MG63 (cell line): ENCODE results near the gene CLECL1. TPM values are rescaled to one million over a fixed set of nuclear protein-coding genes. Genes with fewer than 3 reads are reported as not detected.
A peak's percentile ranks its signal among the peaks of the same experiment; 100 is the strongest.
"Not testable (repeated sequence)": the region's sequence is repeated elsewhere in the genome, so short reads cannot be mapped to it uniquely, and the experiment has no call there.

ENCODE experiments used
- DNase-seq: peaks from one replicate; pipeline ENCODE4 v3.0.0-alpha.2; 2020
- H3K27me3 ChIP-seq: fragments of 250-450 bp; sonication (Bioruptor Pico); 2 replicates; pipeline ENCODE4 v1.5.1; 2020; ENCODE audit warnings: mild to moderate bottlenecking, moderate library complexity
- H3K36me3 ChIP-seq: fragments of 250-450 bp; sonication (Bioruptor Pico); 2 replicates; pipeline ENCODE4 v1.5.1; 2020; ENCODE audit warnings: mild to moderate bottlenecking, moderate library complexity
- H3K4me3 ChIP-seq: fragments of 250-450 bp; sonication (Bioruptor Pico); 2 replicates; pipeline ENCODE4 v1.5.1; 2020; ENCODE audit warnings: mild to moderate bottlenecking, moderate library complexity
- H3K9me3 ChIP-seq: fragments of 250-450 bp; sonication (Bioruptor Pico); 2 replicates; pipeline ENCODE4 v1.5.1; 2020; ENCODE audit warnings: mild to moderate bottlenecking, moderate library complexity
- total RNA-seq: library from RNA; depleted of rRNA; stranded (reverse); fragments of >200 nt; shearing (Covaris generic); gene quantifications from 2 replicates; pipeline ENCODE4 v1.2.3, GENCODE V29; 2014; ENCODE audit warnings: low replicate concordance

CLECL1 gene
- total RNA-seq, 1 experiment from 2014 or later: not detected

DNA sequence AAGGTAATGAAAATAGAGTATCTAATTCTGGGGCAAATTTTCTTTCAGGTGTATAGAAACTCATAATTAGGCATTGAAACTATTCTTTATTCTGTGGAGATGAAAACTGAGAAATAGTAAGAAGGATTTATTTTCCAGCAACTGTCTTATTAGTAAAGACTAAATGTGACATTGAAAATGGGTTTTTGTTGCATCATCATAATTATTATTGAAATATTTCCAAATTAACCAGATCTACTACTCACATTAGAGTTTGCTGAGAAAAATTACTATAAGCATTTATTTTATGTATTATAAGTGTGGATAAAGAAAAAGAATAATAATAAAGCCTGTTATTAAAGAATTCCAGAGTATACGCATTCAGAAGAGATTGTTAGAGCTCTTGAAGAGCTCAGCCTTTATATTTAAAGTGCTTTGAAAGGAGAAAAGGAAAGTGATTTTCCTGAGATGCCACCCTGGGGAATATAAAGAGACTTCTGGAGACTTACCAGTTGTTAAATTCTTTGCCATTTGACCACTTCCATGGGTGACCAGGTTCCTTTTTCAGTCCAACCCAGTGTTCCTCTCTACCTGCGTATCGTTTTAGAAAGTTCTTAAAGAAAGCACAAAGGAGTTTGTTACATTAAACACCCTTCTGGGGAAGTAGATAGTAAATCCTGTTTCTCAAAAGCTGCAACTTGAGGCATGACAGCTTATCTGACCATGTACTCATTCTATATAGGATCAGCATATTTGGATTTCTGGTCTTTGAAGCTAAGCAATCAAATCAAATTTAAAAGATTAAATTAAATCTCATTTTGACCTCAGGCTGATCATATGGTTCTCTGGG lies 21.4 kb upstream of the CLECL1 start:
- no peaks in the 10 kb centered on the region for H3K36me3 ChIP-seq
- H3K9me3 ChIP-seq: no peaks in the 10 kb centered on the region
- DNase-seq: no peak
- no peak overlapping the region for H3K4me3 ChIP-seq
- no peaks in the 10 kb centered on the region for H3K27me3 ChIP-seq

DNA sequence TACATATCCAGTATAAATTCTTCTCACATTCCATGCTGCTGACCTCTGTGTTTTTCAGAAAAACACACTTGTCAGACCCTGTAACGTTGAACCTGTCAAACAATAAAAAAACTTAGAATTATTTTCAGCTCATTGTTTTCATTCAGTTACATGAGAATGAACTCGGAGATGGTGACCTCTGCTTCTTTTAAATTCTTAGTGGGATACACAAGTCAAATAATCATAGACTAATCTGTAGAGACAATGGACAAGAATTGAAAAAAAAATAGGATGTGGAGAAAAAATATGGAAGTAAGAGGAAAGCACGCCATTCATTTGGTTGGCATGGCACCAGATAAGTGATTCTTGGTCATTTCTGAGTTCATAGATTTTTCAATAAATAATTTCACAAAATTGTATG lies 20.6 kb upstream of the CLECL1 start:
- Histone ChIP-seq H3K4me3 (no peak overlapping the region), H3K9me3 (no peaks in the 10 kb centered on the region), H3K27me3 (no peaks in the 10 kb centered on the region), H3K36me3 (no peaks in the 10 kb centered on the region)
- no peak for DNase-seq

DNA sequence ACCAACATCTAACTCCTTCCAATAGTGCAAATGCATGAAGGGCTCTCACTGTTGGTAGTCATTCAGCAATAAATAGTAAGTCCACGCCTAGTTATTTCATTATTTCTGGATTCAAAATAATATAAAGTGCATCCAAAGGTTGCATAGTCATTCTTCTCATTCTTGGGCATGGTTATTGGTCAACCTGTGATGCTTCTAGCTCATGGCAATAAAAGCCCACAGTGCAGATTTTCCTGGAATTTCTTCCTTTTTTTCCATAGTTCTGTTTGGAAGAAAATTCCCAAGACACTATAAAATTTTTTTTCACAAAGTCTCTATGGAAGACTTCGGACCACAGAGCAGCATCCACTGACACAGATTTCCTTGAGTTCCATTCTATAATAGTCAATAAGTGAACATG lies 20.2 kb upstream of the CLECL1 start:
- Histone ChIP-seq H3K9me3 (no peaks in the 10 kb centered on the region), H3K36me3 (no peaks in the 10 kb centered on the region), H3K27me3 (no peaks in the 10 kb centered on the region), H3K4me3 (no peak overlapping the region)
- DNase-seq: no peak

DNA sequence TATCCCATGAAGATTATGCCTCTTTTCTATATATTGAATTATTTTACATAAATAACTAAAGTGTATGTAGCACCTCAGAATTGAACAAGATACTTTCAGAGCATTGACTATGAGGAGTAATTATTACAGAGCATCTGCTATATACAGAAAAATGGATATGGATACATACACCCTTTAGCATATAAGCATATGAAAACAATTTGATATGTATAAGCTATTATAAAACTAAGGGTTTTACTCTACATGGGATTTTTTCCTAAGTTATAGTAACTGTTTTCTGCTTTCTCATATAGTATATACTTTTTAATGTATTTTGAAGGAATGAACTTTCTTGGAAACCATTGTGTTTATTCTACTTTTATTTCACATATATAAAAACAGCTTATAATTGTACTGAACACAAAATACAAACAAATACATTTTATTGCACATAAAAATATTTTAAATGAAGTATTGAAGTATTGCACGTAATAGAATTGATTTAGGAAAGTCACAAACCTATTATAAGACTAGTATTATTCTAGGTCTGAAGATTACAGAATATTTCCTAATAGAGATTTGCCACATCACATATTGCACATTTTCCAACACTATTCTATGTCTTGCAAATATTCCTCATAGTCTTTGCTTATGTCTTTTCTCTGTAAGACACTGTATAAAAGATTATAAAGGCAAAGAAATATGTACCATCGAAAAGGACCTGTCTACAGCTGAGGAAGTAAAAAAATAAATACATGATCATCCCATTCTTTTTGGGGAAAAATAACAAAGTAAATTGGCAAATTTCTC lies 19.4 kb upstream of the CLECL1 start:
- H3K27me3 ChIP-seq: no peaks in the 10 kb centered on the region
- no peak overlapping the region for H3K4me3 ChIP-seq
- no peaks in the 10 kb centered on the region for H3K9me3 ChIP-seq
- no peaks in the 10 kb centered on the region for H3K36me3 ChIP-seq
- DNase-seq: no peak

DNA sequence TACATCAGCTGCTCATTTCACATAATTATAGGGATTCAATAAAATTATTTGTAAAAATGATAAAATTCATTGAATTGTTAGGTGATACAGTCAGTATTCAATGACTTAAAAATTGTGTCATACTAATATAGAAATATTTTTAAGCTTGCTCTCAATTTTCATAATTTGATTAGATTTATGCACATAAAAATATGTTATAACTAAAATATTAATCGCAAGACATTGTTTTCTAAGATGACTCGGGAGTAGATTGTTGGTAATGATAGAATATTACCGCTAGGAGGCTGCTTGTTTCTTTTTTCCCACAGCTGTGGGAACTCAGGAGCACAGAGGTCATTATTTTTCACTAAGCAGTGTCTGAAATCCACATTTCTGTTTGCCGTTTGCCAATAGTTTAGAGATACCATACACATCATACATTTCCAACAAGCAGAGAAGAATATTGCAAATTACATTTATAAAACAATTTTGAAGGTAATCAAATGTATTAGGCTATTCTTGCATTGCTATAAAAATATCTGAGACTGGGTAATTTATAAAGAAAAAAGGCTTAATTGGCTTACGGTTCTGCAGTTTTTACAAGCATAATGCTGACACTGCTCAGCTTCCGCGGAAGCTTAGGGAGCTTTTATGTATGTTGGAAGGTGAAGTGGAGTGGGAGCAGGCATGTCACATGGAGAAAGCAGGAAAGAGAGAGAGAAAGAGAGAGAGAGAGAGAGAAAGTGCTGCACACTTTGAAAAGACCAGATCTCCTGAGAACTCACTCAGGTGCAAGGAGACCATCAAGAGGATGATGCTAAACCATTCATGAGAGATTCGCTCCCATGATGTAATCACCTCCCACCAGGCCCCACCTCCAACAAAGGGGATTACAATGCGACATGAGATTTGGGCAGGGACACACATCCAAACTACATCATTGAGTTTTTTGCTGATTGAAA lies 18.6 kb upstream of the CLECL1 start:
- H3K36me3 ChIP-seq: no peaks in the 10 kb centered on the region
- H3K9me3 ChIP-seq: no peaks in the 10 kb centered on the region
- H3K4me3 ChIP-seq: peak overlapping the region; percentile 5
- H3K27me3 ChIP-seq: no peaks in the 10 kb centered on the region
- no peak for DNase-seq

DNA sequence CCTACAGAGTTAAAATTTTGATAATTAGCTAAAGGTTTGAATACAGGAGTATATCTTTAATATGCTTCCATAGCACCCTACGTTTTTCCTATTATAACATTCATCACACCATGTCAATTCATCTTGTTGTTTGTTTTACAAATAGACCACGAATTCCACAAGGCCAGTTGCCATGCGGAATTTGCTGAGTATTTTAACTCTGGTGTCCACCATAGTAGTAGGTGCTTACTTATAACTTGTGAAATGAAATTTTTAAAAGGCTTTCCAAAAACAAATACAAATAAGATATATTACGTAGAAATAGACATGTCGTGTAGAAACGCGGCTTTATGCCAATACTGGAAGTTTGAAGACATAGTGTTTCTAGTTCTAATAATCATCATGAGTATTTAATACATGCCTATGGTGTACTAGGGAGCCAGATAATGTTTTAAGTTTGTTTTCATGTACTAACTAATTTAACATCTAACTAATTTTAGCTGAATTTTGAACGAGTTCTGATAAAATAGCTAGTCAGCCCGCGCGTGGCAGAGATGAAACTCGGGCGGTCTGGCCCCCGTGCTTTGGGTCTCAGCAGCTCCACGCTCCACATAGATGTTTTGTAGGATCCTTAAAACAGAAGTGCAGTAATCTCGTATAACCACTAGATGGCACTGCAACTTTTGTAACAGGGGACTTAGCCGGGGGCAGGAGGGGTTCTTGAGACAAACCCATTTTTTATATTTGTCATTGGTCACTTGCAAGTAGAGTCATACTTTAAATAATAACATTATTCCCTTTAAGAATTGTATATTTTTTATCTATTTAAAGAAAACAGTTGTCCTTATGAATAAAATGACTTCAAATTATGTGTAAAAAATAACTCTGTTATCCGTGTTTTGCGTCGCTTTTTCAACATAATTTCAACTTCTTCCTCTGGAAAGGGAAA lies 17.6 kb upstream of the CLECL1 start:
- DNase-seq: no peak
- H3K9me3 ChIP-seq: no peaks in the 10 kb centered on the region
- no peaks in the 10 kb centered on the region for H3K27me3 ChIP-seq
- peak overlapping the region; percentile 5 for H3K4me3 ChIP-seq
- no peaks in the 10 kb centered on the region for H3K36me3 ChIP-seq

DNA sequence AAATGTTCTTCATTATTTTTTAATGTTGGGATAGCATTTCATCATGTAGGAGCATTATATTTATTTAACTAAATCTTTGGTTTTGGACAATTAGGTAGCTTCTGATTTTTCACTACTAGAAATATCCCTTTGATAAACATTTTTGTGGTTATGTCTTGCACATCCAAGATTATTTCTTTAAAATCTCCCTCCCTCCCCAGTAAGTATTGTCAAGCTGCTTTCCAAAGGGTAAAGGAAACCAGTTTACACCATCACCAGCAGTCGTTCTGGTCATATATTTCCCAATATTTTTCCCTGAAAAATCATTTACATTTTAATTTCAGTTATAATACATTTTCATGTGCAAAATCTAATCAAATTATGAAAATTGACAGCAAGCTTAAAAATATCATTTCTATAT lies 16.7 kb upstream of the CLECL1 start:
- no peaks in the 10 kb centered on the region for H3K27me3 ChIP-seq
- no peak overlapping the region for H3K4me3 ChIP-seq
- H3K9me3 ChIP-seq: no peaks in the 10 kb centered on the region
- H3K36me3 ChIP-seq: no peaks in the 10 kb centered on the region
- DNase-seq: no peak

DNA sequence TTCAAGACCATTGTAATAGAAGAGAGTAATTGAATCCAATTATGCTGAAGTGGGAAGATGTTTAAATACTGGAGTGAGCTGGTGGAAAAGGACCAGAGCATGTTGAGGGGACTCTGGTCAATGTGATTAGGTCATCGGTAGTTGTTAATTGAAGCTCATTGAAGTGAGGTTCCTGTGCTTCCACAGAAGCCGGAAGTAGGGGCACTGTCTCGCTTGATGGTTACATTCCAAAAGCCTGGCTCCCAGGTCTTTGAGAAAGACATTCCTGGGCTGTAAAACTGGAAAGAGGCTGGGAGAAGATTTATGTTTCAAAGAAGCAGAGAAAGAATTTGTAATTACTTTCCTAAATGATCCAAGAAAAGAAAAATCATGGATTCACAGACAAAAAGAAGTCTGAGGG lies 12.3 kb upstream of the CLECL1 start:
- no peaks in the 10 kb centered on the region for H3K9me3 ChIP-seq
- H3K4me3 ChIP-seq: no peak overlapping the region
- no peaks in the 10 kb centered on the region for H3K27me3 ChIP-seq
- DNase-seq: no peak
- H3K36me3 ChIP-seq: no peaks in the 10 kb centered on the region

DNA sequence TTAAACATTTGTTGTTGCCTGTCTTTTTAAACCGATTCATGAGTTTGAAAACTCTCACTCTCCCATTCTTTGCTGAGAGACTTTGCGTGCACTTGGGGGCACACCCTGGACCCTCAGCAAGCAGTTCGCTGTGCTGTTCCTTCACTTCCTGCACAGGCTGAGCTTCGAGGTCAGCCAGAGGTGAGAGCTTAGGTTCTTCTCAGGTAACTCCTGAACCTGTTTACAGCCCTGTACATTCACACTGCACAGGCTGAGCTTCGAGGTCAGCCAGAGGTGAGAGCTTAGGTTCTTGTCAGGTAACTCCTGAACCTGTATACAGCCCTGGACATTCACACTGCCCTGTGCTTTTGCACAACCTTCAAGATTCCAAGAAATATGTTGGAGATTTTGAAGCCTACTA lies 9.8 kb upstream of the CLECL1 start:
- H3K4me3 ChIP-seq: no peak overlapping the region
- DNase-seq: no peak
- H3K36me3 ChIP-seq: no peaks in the 10 kb centered on the region
- H3K9me3 ChIP-seq: no peaks in the 10 kb centered on the region
- no peaks in the 10 kb centered on the region for H3K27me3 ChIP-seq

DNA sequence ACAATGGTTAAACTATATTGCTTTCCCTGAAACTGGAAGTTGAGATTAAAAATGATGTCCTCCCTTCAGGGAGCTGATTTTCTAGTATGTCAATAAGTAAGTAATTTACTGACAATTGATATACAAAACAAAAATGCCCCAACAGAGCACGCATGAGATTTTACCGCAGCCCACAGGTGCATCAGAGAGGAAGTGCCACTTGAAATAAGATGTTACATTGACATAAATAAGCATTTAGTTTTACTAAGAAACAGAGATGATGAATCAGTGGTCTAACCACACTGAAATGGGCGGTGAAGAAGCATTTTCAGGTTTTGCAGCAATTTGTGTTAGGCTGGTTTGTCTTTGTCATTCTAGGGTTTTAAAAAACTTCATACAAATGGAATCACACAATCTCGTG lies 8.8 kb upstream of the CLECL1 start:
- DNase-seq: no peak
- no peaks in the 10 kb centered on the region for H3K9me3 ChIP-seq
- no peaks in the 10 kb centered on the region for H3K27me3 ChIP-seq
- no peak overlapping the region for H3K4me3 ChIP-seq
- no peaks in the 10 kb centered on the region for H3K36me3 ChIP-seq

DNA sequence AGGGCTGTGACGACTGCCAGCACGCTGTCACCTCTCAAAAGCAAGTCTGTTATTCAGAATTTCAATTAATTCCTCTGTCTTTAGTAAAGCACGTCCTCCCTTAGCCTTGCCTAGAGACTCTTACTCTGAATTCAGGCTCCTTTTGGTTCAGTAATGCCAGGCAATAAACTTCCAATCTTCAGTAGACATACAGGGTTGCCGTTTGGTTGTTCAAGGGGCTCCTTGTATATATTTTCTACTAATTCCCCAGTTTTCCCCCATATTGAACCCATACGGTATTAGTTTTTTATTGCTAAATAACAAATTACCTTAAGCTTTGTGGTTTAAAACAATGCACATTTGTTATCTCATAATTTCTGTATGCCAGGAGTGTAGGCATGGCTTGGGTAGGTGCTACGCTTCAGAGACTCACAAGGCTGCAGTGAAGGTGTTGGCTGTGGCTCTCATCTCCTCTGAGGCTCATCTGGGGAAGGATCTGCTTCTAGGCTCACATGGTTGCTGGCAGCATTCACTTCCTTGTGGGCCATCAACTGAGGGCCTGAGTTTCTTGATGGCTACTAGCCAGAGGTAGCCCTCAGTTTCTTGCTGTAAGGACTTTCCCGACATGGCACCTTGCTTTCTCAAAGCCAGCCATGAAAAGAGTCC lies 7.3 kb upstream of the CLECL1 start:
- no peaks in the 10 kb centered on the region for H3K27me3 ChIP-seq
- H3K9me3 ChIP-seq: no peaks in the 10 kb centered on the region
- H3K36me3 ChIP-seq: no peaks in the 10 kb centered on the region
- no peak for DNase-seq
- peak overlapping the region; percentile 51 for H3K4me3 ChIP-seq

DNA sequence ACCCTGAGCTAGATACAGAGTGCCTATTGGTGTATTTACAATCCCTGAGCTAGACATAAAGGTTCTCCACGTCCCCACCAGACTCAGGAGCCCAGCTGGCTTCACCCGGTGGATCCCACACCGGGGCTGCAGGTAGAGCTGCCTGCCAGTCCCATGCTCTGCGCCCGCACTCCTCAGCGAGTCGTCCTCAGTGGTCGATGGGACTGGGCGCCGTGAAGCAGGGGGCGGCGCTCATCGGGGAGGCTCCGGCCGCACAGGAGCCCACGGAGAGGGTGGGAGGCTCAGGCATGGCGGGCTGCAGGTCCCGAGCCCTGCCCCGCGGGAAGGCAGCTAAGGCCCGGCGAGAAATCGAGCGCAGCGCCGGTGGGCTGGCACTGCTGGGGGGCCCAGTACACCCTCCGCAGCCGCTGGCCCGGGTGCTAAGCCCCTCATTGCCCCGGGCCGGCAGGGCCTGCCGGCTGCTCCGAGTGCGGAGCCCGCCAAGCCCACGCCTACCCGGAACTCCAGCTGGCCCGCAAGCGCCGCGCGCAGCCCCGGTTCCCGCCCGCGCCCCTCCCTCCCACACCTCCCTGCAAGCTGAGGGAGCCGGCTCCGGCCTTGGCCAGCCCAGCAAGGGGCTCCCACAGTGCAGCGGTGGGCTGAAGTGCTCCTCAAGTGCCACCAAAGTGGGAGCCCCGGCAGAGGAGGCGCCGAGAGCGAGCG lies 6.7 kb upstream of the CLECL1 start:
- H3K4me3 ChIP-seq: peak overlapping the region; percentile 51
- H3K9me3 ChIP-seq, H3K36me3 ChIP-seq, H3K27me3 ChIP-seq: not testable (repeated sequence)
- peak; percentile 67 for DNase-seq

DNA sequence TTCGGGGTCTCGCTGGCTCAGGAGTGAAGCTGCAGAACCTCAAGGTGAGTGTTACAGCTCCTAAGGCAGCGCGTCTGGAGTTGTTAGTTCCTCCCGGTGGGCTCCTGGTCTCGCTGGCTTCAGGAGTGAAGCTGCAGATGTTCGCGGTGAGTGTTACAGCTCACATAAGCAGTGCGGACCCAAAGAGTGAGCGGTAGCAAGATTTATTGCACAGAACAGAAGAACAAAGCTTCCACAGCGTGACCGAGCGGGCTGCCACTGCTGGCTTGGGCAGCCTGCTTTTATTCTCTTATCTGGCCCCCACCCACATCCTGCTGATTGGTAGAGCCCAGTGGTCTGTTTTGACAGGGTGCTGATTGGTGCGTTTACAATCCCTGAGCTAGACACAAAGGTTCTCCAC lies 6.0 kb upstream of the CLECL1 start:
- not testable (repeated sequence) for H3K9me3 ChIP-seq, H3K27me3 ChIP-seq, H3K4me3 ChIP-seq, H3K36me3 ChIP-seq, DNase-seq

DNA sequence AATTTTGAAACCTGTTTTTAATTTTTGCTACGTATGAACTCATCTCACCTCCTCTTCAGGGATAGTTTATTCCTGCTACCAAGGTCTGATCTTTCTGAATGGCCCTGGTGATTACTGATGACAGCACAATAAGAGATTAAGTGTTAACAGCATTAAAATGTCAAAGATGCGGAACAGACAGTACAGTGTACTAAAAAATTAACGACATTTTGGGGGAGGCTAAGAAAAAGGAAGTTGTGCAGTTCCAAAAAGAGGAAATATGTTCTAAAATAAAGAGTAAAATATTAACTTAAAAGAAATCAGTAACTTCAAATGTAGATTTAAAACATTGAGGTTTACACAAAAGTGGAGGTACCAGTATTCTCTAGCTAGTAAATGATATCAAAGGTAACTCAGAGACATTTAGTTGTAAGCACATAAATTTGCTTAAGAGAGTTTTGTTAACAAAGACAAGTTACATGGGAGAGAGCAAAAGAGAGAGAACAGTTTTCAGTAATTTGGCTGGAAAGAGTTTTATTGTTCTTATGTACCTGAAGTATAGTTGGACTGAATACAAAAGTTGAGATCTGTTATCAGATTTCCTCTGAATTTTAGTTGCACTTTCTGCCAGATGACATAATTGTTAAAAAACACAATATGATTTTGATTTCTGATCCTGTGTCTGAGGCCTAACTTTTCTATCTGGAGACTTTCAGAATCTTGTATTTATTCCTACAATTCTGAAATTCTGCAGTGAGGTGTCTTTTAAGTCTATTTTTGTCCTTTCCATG lies 4.2 kb upstream of the CLECL1 start:
- no peak for DNase-seq
- Histone ChIP-seq H3K36me3 (no peaks in the 10 kb centered on the region), H3K9me3 (no peaks in the 10 kb centered on the region), H3K4me3 (no peak overlapping the region), H3K27me3 (no peaks in the 10 kb centered on the region)
